ENCODE data around the gene BTBD2. TPM values are rescaled to one million over a fixed set of nuclear protein-coding genes. Genes with fewer than 3 reads are reported as not detected.

The BTBD2 gene
- total and polyA plus RNA-seq, 2 of the 13 experiments (the other 11 are each of a cell fraction or from before 2014, with no cell fraction given) = 28.1 to 45.3 TPM

DNA sequence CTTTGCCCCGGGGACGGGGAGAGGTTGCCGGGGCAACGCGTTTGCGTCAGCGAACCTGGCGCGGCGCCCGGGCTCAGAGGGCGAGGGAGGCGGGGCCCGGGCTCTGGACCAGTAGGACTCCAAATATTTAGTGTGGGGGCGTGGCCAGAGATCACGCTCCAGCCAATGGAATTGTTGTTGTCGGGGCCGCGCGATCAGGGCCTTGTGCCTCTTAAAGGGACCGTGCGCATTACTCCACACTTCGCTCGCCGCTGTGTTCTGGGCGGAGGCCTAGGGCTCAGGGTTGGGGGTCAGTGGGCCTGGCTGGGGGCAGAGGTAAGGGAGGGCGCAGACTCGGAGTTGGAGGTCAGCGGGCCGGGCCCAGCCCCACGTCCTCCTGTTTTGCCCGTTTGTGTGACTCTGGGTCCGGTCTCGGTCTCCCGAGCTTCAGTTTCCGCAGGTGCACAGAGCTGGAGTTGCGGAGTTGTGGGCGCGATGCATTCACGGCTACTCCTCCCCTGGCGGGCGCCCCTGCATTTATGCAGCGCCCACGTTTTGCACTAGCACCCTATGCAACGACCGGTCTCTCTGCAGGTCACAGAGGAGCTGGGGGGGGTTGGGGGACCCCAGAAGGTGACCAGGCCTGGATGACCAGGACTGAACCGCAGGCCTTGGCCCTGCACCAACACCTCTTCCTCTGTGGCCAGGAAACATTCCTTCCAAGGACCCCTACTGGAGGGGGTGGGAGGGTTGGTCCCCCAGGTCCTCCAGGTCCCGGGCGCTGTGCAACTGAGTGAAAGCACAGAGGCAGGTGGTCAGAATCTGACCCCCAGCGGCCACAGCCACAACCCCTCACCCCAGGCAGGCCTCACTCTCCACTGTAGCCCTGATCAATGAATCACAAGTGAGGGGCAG, 46.2 kb upstream of the BTBD2 start (continued):
- TF ChIP-seq HCFC1 (IDR thresholded peaks at IDR 0.05; ENCODE audit: low read depth, low read length) (0 out of 2 replicates have a peak, but pooled peaks have one; percentile 2), GZF1 (CRISPR knock-in tag; IDR thresholded peaks at IDR 0.05) (peak; percentile 19; the same call in 1 of the 2 replicates), SMARCC2 (IDR thresholded peaks at IDR 0.05) (no peak), RFXANK (CRISPR knock-in tag; IDR thresholded peaks at IDR 0.05) (peak; percentile 86; the same call in 1 of the 2 replicates), ARID2 (CRISPR knock-in tag; IDR thresholded peaks at IDR 0.05; ENCODE audit: borderline replicate concordance) (no peak), MEIS2 (CRISPR knock-in tag; IDR thresholded peaks at IDR 0.05) (no peak), HOXA3 (CRISPR knock-in tag; IDR thresholded peaks at IDR 0.05) (peak; percentile 34; the same call in 1 of the 2 replicates), PHF8 (CRISPR knock-in tag; IDR thresholded peaks at IDR 0.05) (peak; percentile 80), YEATS2 (CRISPR knock-in tag; IDR thresholded peaks at IDR 0.05; ENCODE audit: borderline replicate concordance) (peak; percentile 32; the same call in 1 of the 2 replicates), HDAC6 (IDR thresholded peaks at IDR 0.05; ENCODE audit: low read depth, low read length) (no peak), MAFG (CRISPR knock-in tag; IDR thresholded peaks at IDR 0.05) (no peak), ZNF225 (CRISPR knock-in tag; IDR thresholded peaks at IDR 0.05) (0 out of 2 replicates have a peak, but pooled peaks have one; percentile 27), ZNF7 (CRISPR knock-in tag; IDR thresholded peaks at IDR 0.05) (0 out of 2 replicates have a peak, but pooled peaks have one; percentile 16), CBFB (CRISPR knock-in tag; IDR thresholded peaks at IDR 0.05) (peak; percentile 28; the same call in 1 of the 2 replicates), ZNF547 (CRISPR knock-in tag; IDR thresholded peaks at IDR 0.05) (no peak), HOXA5 (CRISPR knock-in tag; IDR thresholded peaks at IDR 0.05) (no peak), SAP130 (CRISPR knock-in tag; IDR thresholded peaks at IDR 0.05; ENCODE audit: low read depth) (0 out of 2 replicates have a peak, but pooled peaks have one; percentile 8)
- TF ChIP-seq, protein P1, sequence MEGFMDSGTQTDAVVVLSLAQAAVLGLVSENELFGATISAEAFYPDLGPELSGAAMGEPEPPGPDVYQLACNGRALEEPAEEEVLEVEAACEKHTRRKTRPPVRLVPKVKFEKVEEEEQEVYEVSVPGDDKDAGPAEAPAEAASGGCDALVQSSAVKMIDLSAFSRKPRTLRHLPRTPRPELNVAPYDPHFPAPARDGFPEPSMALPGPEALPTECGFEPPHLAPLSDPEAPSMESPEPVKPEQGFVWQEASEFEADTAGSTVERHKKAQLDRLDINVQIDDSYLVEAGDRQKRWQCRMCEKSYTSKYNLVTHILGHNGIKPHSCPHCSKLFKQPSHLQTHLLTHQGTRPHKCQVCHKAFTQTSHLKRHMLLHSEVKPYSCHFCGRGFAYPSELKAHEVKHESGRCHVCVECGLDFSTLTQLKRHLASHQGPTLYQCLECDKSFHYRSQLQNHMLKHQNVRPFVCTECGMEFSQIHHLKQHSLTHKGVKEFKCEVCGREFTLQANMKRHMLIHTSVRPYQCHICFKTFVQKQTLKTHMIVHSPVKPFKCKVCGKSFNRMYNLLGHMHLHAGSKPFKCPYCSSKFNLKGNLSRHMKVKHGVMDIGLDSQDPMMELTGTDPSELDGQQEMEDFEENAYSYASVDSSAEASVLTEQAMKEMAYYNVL (CRISPR knock-in tag; IDR thresholded peaks at IDR 0.05; ENCODE audit: borderline replicate concordance) = peak; percentile 82; the same call in 1 of the 2 replicates
- TF ChIP-seq, protein P2, sequence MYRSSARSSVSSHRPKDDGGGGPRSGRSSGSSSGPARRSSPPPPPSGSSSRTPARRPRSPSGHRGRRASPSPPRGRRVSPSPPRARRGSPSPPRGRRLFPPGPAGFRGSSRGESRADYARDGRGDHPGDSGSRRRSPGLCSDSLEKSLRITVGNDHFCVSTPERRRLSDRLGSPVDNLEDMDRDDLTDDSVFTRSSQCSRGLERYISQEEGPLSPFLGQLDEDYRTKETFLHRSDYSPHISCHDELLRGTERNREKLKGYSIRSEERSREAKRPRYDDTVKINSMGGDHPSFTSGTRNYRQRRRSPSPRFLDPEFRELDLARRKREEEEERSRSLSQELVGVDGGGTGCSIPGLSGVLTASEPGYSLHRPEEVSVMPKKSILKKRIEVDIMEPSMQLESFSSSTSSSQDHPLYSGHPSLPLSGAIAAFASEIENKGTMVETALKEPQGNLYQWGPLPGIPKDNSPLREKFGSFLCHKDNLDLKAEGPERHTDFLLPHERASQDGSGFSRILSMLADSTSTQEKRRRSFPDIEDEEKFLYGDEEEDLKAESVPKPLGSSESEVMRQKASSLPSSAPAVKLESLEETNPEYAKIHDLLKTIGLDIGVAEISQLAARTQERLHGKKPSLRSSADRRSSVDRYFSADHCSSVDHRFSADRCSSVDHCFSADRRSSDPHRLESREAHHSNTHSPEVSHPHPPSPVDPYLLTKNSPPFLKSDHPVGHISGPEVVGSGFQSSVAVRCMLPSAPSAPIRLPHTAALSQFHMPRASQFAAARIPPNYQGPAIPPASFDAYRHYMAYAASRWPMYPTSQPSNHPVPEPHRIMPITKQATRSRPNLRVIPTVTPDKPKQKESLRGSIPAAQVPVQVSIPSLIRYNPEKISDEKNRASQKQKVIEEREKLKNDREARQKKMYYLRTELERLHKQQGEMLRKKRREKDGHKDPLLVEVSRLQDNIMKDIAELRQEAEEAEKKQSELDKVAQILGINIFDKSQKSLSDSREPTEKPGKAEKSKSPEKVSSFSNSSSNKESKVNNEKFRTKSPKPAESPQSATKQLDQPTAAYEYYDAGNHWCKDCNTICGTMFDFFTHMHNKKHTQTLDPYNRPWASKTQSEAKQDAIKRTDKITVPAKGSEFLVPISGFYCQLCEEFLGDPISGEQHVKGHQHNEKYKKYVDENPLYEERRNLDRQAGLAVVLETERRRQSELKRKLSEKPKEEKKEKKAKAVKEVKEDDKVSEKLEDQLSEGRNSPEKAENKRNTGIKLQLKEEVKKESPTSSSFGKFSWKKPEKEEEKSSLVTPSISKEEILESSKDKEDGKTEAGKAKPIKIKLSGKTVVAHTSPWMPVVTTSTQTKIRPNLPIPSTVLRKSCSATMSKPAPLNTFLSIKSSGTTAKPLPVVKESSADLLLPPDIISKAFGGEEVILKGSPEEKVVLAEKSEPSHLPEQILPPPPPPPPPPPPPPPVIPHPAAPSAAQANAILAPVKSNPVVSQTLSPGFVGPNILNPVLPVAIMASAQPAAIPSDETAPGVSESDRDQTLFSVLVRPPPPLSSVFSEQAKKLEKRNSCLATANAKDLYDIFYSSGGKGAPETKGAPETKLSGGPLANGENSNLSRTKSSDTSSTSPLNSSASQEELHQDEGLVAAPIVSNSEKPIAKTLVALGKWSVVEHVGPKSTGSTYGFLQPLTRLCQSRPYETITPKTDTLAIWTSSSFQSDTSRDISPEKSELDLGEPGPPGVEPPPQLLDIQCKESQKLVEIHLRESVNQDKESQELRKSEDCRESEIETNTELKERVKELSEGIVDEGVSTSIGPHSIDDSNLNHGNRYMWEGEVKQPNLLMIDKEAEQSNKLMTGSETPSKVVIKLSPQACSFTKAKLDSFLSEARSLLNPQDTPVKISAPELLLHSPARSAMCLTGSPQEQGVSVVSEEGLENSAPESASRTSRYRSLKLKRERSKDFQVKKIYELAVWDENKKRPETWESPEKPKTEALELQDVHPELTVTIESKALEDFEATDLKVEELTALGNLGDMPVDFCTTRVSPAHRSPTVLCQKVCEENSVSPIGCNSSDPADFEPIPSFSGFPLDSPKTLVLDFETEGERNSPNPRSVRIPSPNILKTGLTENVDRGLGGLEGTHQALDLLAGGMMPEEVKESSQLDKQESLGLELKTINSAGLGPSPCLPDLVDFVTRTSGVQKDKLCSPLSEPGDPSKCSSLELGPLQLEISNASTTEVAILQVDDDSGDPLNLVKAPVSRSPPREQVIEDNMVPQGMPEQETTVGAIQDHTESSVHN (CRISPR knock-in tag; IDR thresholded peaks at IDR 0.05) = no peak
- TF ChIP-seq, protein P3, sequence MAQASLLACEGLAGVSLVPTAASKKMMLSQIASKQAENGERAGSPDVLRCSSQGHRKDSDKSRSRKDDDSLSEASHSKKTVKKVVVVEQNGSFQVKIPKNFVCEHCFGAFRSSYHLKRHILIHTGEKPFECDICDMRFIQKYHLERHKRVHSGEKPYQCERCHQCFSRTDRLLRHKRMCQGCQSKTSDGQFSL (CRISPR knock-in tag; IDR thresholded peaks at IDR 0.05) = peak; percentile 30

All from HepG2 (cell line).